GM19468 (cell line): ENCODE data around the gene PEAK1.

Source experiments
- ATAC-seq: cut with Tn5 transposase; IDR thresholded peaks from one replicate; pipeline ENCODE4 v1.9.1; 2021; ENCODE audit warnings: mild to moderate bottlenecking, moderate library complexity, moderate number of reproducible peaks; ENCODE audit not compliant: unreplicated experiment; ENCODE audit errors: extremely low read depth

PEAK1 gene

GRCh38 chr15:77373441-77373840 lies 46.5 kb downstream of the PEAK1 start:
- no peak for ATAC-seq

GRCh38 chr15:77371850-77372563 lies 47.9 kb downstream of the PEAK1 start:
- no peak for ATAC-seq

GRCh38 chr15:77370580-77370979 lies 49.3 kb downstream of the PEAK1 start:
- ATAC-seq: no peak

GRCh38 chr15:77369168-77369567 lies 50.7 kb downstream of the PEAK1 start:
- no peak for ATAC-seq

- ATAC-seq: no peak
Observed at GRCh38 chr15:77367631-77368030, 52.3 kb downstream of the PEAK1 start.

GRCh38 chr15:77361456-77361855 lies 58.4 kb downstream of the PEAK1 start:
- ATAC-seq: no peak

- no peak for ATAC-seq
Observed at GRCh38 chr15:77358545-77359240, 61.2 kb downstream of the PEAK1 start.

- no peak for ATAC-seq
Observed at GRCh38 chr15:77356305-77356704, 63.6 kb downstream of the PEAK1 start.

GRCh38 chr15:77355321-77355720 lies 64.6 kb downstream of the PEAK1 start:
- ATAC-seq: no peak

- no peak for ATAC-seq
Observed at GRCh38 chr15:77354063-77354462, 65.8 kb downstream of the PEAK1 start.

GRCh38 chr15:77352887-77353286 lies 67.0 kb downstream of the PEAK1 start:
- ATAC-seq: no peak

GRCh38 chr15:77350792-77351191 lies 69.1 kb downstream of the PEAK1 start:
- ATAC-seq: no peak

- no peak for ATAC-seq
Observed at GRCh38 chr15:77349666-77350065, 70.2 kb downstream of the PEAK1 start.

- ATAC-seq: no peak
Observed at GRCh38 chr15:77348511-77348910, 71.4 kb downstream of the PEAK1 start.

GRCh38 chr15:77347197-77347596 lies 72.7 kb downstream of the PEAK1 start:
- no peak for ATAC-seq

GRCh38 chr15:77346245-77347036 lies 73.5 kb downstream of the PEAK1 start:
- no peak for ATAC-seq

- no peak for ATAC-seq
Observed at GRCh38 chr15:77342807-77343206, 77.1 kb downstream of the PEAK1 start.

GRCh38 chr15:77340245-77340644 lies 79.7 kb downstream of the PEAK1 start:
- ATAC-seq: no peak

GRCh38 chr15:77336006-77336405 lies 83.9 kb downstream of the PEAK1 start:
- no peak for ATAC-seq

GRCh38 chr15:77335298-77335697 lies 84.6 kb downstream of the PEAK1 start:
- ATAC-seq: no peak

- no peak for ATAC-seq
Observed at GRCh38 chr15:77333166-77333565, 86.7 kb downstream of the PEAK1 start.
